ENCODE measurements around the gene CHTOP.

DNA sequence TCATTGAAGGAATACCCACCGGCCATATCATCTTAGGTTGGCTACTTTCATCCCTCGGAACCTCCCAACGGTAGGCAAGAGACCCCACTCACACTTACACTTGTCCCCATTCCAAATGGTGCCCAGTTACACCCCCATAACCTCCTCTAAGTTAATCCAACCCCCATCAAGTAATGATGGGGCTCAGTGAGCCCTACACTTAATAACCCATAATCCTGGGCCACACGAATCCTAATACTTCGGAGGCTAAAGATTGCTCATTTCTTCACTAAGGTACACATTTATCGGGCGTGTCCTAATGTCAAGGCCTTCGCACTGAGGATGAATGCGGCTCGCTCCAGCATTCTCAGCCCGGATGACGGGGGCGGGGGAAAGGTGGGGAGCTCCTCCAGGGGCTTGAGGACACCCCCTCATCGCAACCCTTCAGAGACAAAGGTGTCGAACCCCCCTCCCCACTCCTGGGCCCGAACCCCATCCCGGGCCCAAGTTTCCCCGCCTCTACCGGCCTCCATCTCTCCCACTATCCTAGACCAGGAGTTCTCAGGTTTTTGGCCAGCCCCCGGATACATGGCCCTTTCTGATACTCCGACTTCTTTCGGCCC, 36.5 kb downstream of the CHTOP start:
- TF ChIP-seq ATAD3A (CRISPR knock-in tag; IDR thresholded peaks at IDR 0.05) (no peak), ZNF556 (CRISPR knock-in tag; IDR thresholded peaks at IDR 0.05; ENCODE audit: borderline replicate concordance) (no peak), ZNF225 (CRISPR knock-in tag; IDR thresholded peaks at IDR 0.05) (no peak), POLR2A (IDR thresholded peaks at IDR 0.05; ENCODE audit: insufficient read depth in 1 of 2, low read depth in 2 of 2, low read length in 2 of 2) (no peak), ZFX (CRISPR knock-in tag; IDR thresholded peaks at IDR 0.05; ENCODE audit: low read depth) (no peak), ZNF550 (CRISPR knock-in tag; IDR thresholded peaks at IDR 0.05; ENCODE audit: borderline replicate concordance) (no peak), ZNF367 (CRISPR knock-in tag; IDR thresholded peaks at IDR 0.05; ENCODE audit: borderline replicate concordance) (no peak), ZNF772 (CRISPR knock-in tag; IDR thresholded peaks at IDR 0.05) (no peak; the same call in 1 of the 2 replicates)
- TF ChIP-seq, protein P1, sequence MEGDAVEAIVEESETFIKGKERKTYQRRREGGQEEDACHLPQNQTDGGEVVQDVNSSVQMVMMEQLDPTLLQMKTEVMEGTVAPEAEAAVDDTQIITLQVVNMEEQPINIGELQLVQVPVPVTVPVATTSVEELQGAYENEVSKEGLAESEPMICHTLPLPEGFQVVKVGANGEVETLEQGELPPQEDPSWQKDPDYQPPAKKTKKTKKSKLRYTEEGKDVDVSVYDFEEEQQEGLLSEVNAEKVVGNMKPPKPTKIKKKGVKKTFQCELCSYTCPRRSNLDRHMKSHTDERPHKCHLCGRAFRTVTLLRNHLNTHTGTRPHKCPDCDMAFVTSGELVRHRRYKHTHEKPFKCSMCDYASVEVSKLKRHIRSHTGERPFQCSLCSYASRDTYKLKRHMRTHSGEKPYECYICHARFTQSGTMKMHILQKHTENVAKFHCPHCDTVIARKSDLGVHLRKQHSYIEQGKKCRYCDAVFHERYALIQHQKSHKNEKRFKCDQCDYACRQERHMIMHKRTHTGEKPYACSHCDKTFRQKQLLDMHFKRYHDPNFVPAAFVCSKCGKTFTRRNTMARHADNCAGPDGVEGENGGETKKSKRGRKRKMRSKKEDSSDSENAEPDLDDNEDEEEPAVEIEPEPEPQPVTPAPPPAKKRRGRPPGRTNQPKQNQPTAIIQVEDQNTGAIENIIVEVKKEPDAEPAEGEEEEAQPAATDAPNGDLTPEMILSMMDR (CRISPR knock-in tag; IDR thresholded peaks at IDR 0.05) = no peak
- TF ChIP-seq, protein P2, sequence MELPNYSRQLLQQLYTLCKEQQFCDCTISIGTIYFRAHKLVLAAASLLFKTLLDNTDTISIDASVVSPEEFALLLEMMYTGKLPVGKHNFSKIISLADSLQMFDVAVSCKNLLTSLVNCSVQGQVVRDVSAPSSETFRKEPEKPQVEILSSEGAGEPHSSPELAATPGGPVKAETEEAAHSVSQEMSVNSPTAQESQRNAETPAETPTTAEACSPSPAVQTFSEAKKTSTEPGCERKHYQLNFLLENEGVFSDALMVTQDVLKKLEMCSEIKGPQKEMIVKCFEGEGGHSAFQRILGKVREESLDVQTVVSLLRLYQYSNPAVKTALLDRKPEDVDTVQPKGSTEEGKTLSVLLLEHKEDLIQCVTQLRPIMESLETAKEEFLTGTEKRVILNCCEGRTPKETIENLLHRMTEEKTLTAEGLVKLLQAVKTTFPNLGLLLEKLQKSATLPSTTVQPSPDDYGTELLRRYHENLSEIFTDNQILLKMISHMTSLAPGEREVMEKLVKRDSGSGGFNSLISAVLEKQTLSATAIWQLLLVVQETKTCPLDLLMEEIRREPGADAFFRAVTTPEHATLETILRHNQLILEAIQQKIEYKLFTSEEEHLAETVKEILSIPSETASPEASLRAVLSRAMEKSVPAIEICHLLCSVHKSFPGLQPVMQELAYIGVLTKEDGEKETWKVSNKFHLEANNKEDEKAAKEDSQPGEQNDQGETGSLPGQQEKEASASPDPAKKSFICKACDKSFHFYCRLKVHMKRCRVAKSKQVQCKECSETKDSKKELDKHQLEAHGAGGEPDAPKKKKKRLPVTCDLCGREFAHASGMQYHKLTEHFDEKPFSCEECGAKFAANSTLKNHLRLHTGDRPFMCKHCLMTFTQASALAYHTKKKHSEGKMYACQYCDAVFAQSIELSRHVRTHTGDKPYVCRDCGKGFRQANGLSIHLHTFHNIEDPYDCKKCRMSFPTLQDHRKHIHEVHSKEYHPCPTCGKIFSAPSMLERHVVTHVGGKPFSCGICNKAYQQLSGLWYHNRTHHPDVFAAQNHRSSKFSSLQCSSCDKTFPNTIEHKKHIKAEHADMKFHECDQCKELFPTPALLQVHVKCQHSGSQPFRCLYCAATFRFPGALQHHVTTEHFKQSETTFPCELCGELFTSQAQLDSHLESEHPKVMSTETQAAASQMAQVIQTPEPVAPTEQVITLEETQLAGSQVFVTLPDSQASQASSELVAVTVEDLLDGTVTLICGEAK (IDR thresholded peaks at IDR 0.05) = no peak
- TF ChIP-seq, protein P2 (CRISPR knock-in tag; IDR thresholded peaks at IDR 0.05) = no peak
- TF ChIP-seq, protein P3, sequence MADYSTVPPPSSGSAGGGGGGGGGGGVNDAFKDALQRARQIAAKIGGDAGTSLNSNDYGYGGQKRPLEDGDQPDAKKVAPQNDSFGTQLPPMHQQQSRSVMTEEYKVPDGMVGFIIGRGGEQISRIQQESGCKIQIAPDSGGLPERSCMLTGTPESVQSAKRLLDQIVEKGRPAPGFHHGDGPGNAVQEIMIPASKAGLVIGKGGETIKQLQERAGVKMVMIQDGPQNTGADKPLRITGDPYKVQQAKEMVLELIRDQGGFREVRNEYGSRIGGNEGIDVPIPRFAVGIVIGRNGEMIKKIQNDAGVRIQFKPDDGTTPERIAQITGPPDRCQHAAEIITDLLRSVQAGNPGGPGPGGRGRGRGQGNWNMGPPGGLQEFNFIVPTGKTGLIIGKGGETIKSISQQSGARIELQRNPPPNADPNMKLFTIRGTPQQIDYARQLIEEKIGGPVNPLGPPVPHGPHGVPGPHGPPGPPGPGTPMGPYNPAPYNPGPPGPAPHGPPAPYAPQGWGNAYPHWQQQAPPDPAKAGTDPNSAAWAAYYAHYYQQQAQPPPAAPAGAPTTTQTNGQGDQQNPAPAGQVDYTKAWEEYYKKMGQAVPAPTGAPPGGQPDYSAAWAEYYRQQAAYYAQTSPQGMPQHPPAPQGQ (CRISPR knock-in tag; IDR thresholded peaks at IDR 0.05; ENCODE audit: borderline replicate concordance) = no peak
- TF ChIP-seq, protein P4, sequence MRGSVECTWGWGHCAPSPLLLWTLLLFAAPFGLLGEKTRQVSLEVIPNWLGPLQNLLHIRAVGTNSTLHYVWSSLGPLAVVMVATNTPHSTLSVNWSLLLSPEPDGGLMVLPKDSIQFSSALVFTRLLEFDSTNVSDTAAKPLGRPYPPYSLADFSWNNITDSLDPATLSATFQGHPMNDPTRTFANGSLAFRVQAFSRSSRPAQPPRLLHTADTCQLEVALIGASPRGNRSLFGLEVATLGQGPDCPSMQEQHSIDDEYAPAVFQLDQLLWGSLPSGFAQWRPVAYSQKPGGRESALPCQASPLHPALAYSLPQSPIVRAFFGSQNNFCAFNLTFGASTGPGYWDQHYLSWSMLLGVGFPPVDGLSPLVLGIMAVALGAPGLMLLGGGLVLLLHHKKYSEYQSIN (CRISPR knock-in tag; IDR thresholded peaks at IDR 0.05; ENCODE audit: borderline replicate concordance) = no peak

Data from HepG2 (cell line).